NT2/D1 (cell line): ENCODE measurements around the gene TRPM2.

Experiments used
- DNase-seq: peaks from one replicate; pipeline ENCODE4 v3.0.0-alpha.2; 2011; ENCODE audit warnings: low read depth, low spot score
- H3K27me3 ChIP-seq: 2 replicates; pipeline ENCODE4 v1.6.0; 2011; ENCODE audit warnings: mild to moderate bottlenecking; ENCODE audit not compliant: insufficient read length, insufficient read depth
- H3K36me3 ChIP-seq: 2 replicates; pipeline ENCODE4 v1.6.1; 2011; ENCODE audit warnings: mild to moderate bottlenecking, low read length, mixed read lengths; ENCODE audit not compliant: insufficient read depth, insufficient read length
- H3K4me1 ChIP-seq: 2 replicates; pipeline ENCODE4 v1.5.1; 2011; ENCODE audit not compliant: insufficient read depth, insufficient read length
- H3K4me3 ChIP-seq: 2 replicates; pipeline ENCODE4 v1.5.1; 2011; ENCODE audit warnings: low read depth; ENCODE audit not compliant: insufficient read length
- H3K9ac ChIP-seq: 2 replicates; pipeline ENCODE4 v1.6.0; 2011; ENCODE audit warnings: low read depth; ENCODE audit not compliant: insufficient read length
- H3K9me3 ChIP-seq: 2 replicates; pipeline ENCODE4 v1.5.1; 2011; ENCODE audit warnings: mild to moderate bottlenecking, low read length; ENCODE audit not compliant: insufficient read depth
- SUZ12 ChIP-seq: IDR thresholded peaks from 2 replicates; pipeline ENCODE4 v1.6.1; 2011; ENCODE audit not compliant: insufficient read length, insufficient read depth; ENCODE audit errors: extremely low read depth
- YY1 ChIP-seq: IDR thresholded peaks from 2 replicates; pipeline ENCODE4 v1.6.1; 2011; ENCODE audit not compliant: insufficient read length, insufficient read depth
- ZNF274 ChIP-seq: IDR thresholded peaks from 2 replicates; pipeline ENCODE4 v1.6.1; 2011; ENCODE audit warnings: mild to moderate bottlenecking, low read depth, low read length

TRPM2 gene

GRCh38 chr21:44317871-44318270 is 35.5 kb upstream of the TRPM2 start:
- no peak for DNase-seq
- Histone ChIP-seq H3K4me3 (no peak overlapping the region), H3K27me3 (no peaks in the 10 kb centered on the region), H3K4me1 (peaks cover 4% of the 10 kb centered on the region), H3K36me3 (peaks cover 96% of the 10 kb centered on the region), H3K9ac (no peak overlapping the region), H3K9me3 (no peaks in the 10 kb centered on the region)
- TF ChIP-seq YY1: no peak
- no peak for TF ChIP-seq ZNF274
- no peak for TF ChIP-seq SUZ12

DNA sequence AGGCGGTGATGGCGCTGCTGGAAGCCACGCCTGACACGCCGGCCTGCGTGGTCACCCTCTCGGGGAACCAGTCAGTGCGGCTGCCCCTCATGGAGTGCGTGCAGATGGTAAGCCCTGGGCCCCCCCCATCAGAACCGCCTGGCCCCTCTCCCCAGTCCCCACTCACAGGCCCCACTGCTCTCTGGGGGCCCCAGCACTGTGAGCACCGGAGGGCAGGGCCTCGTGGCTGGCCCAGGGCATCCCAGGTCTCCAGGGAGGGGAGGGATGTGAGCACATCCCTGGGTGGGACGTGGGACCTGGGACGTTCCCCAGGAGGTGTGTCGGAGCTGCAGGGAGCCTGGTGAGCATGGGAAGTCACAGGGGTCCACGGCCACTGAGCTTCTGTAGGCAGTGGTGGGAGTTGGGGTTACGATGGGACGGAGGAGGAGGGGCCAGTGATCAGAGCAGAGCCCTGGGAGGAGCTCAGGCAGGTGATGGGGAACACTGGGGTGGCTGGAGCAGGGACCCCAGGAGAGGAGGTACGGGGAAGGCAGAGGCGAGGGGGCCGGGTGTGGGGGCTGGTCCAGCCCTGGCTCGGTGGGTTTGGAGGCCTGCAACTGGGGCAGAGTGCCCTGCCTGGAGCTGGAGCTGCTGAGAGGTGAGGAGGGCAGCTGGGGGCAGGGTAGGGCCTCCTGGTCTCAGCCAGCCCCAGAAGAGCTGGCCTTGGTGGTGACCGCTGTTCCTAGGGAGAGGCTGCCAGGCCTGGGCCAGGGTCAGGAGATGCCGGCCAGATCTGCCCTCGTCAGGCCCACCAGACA is 34.7 kb upstream of the TRPM2 start:
- Histone ChIP-seq H3K4me1 (peaks cover 4% of the 10 kb centered on the region), H3K4me3 (no peak overlapping the region), H3K9ac (no peak overlapping the region), H3K27me3 (no peaks in the 10 kb centered on the region), H3K36me3 (peaks cover 96% of the 10 kb centered on the region), H3K9me3 (no peaks in the 10 kb centered on the region)
- TF ChIP-seq SUZ12 (no peak), ZNF274 (no peak), YY1 (no peak)
- no peak for DNase-seq

- H3K9ac ChIP-seq: peak overlapping the region; percentile 9
- H3K36me3 ChIP-seq: peaks cover 97% of the 10 kb centered on the region
Observed at GRCh38 chr21:44319407-44320065, 33.9 kb upstream of the TRPM2 start.

DNA sequence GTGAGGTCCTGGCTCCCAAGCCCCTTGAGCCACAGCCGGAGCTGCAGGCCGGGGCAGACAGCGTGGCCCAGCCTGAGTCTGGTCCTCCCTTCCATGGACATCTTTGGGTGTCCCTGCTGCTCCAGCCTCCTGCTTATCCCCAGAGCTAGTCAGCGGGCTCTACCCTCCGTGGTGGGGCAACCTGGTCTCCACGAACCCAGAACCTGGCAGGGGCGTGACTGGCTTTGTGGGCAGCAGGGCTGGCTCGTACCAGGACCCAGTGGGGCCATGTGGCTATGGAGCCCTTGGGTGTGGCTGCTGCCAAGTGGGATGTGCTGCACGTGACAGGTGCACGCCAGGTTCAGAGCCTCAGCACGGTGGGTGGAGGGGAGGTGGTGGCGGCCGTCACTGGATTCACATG is 32.6 kb upstream of the TRPM2 start:
- Histone ChIP-seq H3K36me3 (peaks cover 97% of the 10 kb centered on the region), H3K9me3 (no peaks in the 10 kb centered on the region), H3K9ac (no peak overlapping the region), H3K4me1 (peaks cover 4% of the 10 kb centered on the region), H3K4me3 (no peak overlapping the region), H3K27me3 (no peaks in the 10 kb centered on the region)
- TF ChIP-seq ZNF274 (no peak), YY1 (no peak), SUZ12 (no peak)
- no peak for DNase-seq

More at GRCh38 chr21:44319407-44320065, 33.9 kb upstream of the TRPM2 start:
- H3K4me3 ChIP-seq: no peak overlapping the region
- H3K4me1 ChIP-seq: peaks cover 4% of the 10 kb centered on the region
- TF ChIP-seq SUZ12 (no peak), ZNF274 (no peak), YY1 (no peak)
- DNase-seq: no peak
- H3K27me3 ChIP-seq: no peaks in the 10 kb centered on the region
- H3K9me3 ChIP-seq: no peaks in the 10 kb centered on the region

DNA sequence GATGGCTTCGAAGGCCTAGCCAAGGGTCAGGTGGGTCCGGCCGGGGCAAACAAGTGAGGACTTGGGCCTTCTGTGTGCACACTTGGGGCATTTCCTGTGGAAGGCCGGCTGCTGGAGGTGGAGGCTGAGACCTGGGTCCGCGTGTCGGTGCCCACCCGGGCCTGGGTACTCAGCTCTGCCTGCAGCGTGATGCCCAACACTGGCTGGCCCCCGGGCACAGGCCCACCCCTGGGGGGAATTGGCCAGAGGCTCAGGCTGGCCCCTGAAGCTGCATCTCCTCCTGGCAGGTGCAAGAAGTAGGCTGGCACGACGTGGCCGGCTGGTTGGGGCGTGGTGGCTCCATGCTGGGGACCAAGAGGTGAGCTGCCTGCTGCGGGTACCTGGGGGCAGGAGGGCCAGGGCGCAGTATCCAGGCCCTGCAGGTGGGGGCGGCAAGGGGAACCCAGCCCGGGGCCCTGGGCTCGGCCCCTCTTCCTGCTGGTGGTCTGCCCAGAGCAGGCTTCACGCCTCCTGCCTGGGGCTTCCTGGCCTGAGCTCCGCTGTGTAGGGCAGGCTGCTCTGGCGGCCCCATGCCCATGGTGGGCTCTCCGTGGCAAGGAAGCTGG is 31.5 kb upstream of the TRPM2 start:
- Histone ChIP-seq H3K9me3 (no peaks in the 10 kb centered on the region), H3K27me3 (no peaks in the 10 kb centered on the region), H3K4me1 (peaks cover 4% of the 10 kb centered on the region), H3K36me3 (peaks cover 96% of the 10 kb centered on the region), H3K4me3 (no peak overlapping the region), H3K9ac (no peak overlapping the region)
- TF ChIP-seq YY1 (no peak), ZNF274 (no peak), SUZ12 (no peak)
- DNase-seq: no peak

- H3K36me3 ChIP-seq: peaks cover 96% of the 10 kb centered on the region
Observed at GRCh38 chr21:44322621-44323325, 30.6 kb upstream of the TRPM2 start.

GRCh38 chr21:44323591-44323990 is 29.8 kb upstream of the TRPM2 start:
- no peaks in the 10 kb centered on the region for H3K27me3 ChIP-seq
- no peak overlapping the region for H3K4me3 ChIP-seq
- no peak for TF ChIP-seq YY1
- no peak for TF ChIP-seq ZNF274
- DNase-seq: no peak
- no peak overlapping the region for H3K9ac ChIP-seq
- H3K4me1 ChIP-seq: peaks cover 4% of the 10 kb centered on the region
- peaks cover 95% of the 10 kb centered on the region for H3K36me3 ChIP-seq
- H3K9me3 ChIP-seq: no peaks in the 10 kb centered on the region

More at GRCh38 chr21:44322621-44323325, 30.6 kb upstream of the TRPM2 start:
- Histone ChIP-seq H3K27me3 (no peaks in the 10 kb centered on the region), H3K4me3 (no peak overlapping the region), H3K9ac (no peak overlapping the region), H3K9me3 (no peaks in the 10 kb centered on the region), H3K4me1 (peaks cover 4% of the 10 kb centered on the region)
- no peak for DNase-seq
- no peak for TF ChIP-seq SUZ12
- TF ChIP-seq YY1: no peak
- TF ChIP-seq ZNF274: no peak
